GM21381 (cell line): ENCODE data around the gene TNXB.
"Not testable (repeated sequence)": the region's sequence is repeated elsewhere in the genome, so short reads cannot be mapped to it uniquely, and the experiment has no call there.

ENCODE experiments used
- ATAC-seq: cut with Tn5 transposase; IDR thresholded peaks from one replicate; pipeline ENCODE4 v1.9.1; 2021; ENCODE audit warnings: mild to moderate bottlenecking, moderate library complexity; ENCODE audit not compliant: unreplicated experiment

TNXB gene

DNA sequence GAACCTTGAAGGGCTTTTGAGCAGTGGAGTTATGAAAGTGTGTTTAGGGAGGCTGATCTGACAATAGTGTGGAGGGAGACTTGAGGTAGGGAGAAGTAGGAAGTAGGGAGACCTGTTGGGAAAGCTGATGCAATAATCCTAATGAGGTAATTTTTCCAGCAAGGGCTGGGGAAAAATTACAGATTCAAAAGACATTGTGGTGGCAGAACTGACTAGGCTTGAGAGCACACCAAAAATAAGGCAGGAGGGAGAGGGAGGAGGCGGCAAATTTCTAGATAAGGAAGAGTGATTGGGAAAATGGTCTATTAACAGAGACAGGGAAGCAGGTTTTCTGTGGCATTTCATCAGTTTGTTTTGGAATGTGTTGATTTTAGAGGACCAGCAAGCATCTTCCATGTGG, 37.1 kb upstream of the TNXB start:
- ATAC-seq, result no peak

DNA sequence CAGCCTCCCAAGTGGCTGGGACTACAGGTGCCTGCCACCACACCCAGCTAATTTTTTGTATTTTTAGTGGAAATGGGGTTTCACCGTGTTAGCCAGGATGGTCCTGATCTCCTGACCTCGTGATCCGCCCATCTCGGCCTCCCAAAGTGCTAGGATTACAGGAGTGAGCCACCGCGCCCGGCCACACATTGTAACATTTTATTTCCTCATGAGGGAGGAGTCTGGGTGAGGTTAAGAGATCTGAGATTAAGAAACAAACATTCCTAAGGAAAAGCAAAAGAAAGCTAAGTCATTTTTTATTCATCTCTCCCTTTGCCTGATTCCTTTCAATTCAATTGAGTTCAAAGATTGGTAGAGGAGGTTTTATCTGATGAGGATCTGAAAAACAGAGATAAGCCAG, 35.1 kb upstream of the TNXB start:
- not testable (repeated sequence) for ATAC-seq

DNA sequence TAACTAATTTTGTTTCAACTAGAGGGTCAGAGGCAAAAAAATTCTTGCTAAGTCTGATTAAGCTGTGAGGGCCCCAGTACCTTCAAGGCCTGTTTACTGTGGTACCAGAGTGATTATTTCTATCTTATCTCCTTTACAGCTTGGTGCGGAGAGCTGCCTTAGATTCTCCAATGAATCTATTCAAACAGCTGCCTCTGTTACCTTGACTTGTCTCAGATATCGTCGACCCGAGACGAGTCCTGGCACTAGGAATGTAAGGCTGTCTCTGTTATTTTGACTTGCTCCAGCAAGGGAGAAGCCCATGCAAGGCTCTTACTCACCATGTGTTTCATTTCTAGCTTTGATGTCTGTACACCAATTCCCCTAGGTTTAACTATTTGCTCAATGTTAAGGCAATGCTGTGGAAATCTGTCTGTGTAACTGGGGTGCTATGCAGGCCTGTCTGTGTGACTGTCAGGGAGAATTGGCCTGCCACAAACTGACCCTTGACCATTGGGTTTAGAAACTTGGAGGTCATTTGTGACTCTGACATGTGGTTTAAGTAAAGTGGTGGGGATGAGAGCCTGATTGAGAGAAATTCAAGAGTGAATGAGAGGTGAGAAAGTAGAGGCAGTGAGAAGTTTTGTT, 31.4 kb upstream of the TNXB start:
- ATAC-seq, result no peak

DNA sequence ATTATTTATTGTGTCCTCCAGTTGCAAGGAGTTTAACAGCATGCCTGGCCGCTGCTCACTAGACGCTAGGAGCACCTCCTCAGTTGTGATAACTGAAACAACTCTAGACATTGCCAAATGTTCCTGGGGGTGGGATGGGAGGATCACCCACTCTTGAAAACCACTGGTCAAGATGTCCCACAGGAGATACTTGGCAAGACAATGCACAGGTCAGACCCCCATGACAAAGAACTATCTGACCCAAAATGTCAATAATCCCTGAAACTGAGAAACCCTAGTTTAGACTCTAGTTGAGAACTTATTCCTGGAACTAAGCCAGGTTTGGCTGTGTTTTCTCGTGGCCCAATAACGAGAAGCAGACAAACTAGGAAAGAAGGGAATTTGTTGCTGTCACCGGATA, 30.5 kb upstream of the TNXB start:
- ATAC-seq, result no peak

DNA sequence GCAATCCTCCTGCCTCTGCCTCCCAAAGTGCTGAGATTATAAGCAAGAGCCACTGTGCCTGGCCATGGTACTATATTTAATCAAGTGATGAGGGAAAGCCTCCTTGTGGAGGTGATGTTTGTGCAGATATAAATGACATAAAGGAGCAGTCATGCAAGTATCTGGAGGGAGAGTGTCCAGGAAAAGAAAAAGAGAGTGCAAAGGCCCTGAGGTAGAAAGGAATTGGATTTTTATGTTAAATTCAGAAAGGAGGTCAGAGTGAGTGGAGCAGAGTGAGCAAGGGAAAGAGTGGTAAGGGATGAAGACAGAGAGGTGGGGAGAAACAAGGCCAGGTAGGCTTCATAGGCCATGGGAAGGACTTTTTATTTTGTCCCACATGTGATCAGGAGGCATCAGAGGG, 28.3 kb upstream of the TNXB start:
- no peak for ATAC-seq

DNA sequence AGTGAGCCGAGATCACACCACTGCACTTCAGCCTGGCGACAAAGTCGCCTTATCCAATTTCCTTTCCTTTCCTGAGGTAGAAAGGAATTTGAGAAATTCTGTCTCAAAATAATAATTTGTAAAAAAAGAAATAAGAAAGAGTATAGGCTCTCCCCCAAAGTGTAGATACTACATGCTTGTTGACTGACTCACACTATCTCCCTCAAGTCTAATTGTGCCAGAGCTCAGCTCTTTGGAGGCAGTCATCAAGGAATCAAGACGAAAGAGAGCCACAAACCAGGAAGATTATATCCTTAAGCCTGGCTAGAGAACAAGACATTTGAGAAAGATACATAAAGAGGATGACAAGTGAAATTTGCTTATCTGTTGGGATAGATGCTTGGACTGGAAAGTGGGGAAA, 24.6 kb upstream of the TNXB start:
- ATAC-seq, result no peak

DNA sequence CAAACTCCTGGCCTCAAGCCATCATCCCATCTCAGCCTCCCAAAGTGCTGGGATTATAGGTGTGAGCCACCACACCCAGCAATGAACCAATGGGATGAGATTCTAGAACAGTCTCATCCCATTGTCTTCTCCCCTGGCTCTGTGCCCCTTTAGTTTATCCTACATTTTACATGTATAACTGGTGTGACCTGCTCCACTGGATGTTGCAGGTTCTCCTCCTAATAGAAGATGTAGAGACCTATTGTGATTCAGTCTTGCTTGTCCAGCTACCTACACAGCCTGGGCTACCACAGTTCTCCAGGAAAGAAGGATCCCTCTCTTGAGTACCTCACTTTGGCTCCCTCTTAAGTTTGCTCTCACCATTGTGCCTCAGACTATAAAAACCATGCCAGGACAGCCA, 23.0 kb upstream of the TNXB start:
- ATAC-seq, result no peak

DNA sequence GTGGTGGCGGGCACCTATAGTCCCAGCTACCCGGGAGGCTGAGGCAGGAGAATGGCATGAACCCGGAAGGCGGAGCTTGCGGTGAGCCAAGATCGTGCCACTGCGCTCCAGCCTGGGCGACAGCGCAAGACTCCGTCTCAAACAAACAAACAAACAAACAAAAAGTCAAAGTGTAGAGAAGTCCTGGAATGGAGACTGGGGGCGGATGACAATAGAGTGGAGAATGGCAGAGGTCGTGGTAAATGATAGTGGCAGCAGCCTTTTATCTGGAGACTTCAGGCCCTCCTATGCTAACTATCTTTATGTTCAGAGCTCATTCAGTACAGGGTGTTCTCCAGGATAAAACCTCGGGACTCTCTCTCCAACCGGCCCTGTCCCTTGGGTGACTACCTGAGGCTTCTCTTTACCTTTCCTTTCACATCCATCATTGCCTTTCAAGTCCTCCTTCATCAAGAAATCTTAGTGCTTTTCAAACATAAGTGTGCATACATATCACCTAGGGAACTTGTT, 22.4 kb upstream of the TNXB start:
- ATAC-seq, result no peak

DNA sequence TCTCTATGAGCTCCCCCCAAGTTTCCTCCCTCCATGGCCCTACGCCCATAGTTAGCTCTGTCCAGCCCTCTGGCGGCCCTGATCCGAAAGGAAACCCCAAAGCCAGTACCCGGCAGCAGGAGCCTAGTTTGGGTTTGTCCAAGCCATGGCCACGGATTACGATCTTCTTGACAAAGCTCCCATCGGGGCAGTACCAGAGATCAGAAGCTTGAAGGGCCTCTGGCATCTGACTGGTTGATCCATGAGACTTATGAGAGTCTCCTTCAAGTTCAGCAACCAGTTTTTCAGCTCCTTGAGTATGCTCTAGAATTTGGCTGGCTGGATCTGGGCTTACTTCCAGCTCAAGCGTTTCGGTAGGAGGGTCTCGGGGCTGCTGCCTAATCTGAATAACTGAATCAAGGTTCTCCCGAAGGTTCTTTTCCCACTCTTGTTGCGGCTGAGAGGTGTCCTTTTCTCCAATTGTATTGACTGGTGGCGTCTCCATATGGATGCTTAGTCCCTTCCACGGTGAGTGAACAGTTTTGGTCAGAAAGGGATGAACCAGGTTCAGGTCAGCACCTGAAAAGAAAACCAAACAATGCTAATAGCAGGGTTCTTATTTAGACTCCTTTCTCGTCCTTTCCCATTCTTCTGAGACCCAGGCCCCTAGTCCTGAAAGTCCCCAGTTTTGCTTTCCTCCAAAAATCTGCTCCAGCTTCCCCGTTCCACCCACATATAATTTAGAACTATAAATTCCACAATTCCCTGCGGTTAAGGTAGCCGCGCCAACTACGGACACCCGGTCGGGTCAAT, 20.4 kb upstream of the TNXB start:
- peak; percentile 19 for ATAC-seq

DNA sequence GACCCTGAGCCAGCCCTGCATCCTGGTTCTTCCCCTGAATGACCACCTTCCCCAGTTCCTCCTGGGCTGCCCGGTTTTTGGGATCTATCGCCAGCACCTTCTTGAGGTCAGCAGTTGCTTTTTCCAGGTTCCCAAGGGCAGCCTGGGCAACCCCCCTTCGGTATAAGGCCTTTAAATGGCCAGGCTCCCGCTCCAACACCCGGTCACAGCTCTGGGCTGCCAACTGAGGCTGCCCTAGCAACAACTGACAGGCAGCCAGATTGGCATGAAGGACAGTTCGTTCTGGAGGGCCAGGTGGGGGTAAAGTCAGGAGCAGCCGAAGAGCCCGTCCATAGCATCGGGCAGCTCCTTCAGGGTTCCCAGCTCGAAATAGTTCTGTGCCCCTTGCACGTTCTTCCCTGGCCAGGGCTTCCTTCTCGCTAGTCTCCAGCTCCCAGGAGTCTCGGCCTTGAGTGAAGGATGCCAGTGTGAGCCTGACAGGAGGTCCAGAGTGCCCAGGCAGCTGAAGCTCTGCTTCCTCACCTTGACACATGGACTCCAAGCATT, 19.7 kb upstream of the TNXB start:
- ATAC-seq, result no peak

DNA sequence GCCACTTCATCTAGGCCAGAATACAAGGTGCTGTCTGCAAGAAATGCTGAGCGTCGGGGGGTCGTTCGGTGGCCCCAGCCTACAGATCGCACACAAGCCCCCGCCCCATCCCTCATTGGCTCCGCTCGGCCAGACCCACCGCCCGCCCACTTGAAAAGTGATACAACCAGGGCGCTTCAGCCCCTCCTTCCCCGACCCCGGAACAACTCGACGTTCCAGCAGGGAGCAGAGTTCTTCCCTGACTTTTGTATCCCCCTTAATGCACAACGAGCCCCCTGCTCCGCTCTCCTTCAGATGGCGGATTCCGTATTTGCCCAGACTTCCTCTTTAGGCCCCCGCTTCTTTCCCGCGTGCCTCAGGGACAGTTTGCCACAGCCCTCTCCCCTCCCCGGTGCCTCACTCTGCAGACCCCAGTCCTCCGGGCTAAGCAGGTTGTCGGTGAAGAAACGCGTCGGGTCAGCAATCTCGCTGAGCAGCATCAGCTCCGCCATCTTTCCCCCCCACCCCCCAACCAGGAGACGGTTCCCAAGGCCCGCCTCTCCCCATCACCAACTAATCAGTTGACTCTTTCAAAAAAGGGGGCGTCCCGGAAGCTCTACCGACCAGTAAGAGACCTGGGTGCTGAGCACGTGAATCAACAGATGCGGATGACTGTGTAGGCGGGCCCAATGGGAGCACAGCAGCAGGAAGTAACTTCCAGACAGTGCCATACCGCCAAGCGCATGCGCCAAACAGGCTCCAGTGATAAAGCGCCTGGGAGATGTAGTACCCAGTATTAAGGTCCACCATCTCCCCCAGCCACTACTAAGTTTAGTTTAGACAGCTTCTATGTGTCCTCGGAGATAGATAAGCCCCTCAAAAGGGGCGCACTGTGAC, 18.8 kb upstream of the TNXB start, which contains the start of gene ATF6B:
ATF6B (minus strand) TSS at position 530 of the 876 bp plus-strand sequence; CDS start at position 491, 39 bp downstream.
- peak; percentile 85 for ATAC-seq

DNA sequence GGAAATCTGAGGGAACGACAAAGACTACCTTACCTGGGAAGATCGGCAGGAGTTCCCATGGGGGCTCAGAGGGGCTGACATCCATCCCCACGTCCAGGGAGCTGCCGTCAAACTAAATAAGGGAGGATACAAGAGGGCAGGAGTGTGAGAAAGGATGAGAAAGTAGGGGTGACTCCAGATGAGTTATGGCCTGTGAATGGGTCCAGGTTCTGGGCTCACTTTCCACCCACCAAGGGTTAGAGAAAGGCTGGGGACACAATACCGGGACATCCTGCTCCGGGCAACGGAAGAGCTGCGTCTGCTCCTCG, 18.2 kb upstream of the TNXB start:
- ATAC-seq, result no peak

DNA sequence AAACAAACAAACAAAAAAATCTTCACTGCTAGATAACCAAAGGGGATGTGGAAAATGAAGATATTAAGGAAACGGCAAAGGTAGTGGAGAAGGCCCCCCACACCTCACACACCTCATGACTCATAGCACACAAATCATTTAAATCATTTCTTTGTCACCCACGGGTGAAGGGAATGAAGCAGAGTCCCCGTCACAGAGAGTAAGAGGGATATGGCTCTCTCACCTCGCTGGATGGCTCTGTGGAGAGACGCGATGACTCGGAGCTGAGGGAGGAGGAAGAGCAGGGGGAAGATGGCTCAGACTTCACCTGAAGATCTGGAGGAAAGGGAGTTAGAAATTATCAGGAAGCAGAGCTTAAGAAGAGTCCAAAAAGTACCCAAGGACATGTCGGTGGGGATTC, 17.7 kb upstream of the TNXB start:
- no peak for ATAC-seq

DNA sequence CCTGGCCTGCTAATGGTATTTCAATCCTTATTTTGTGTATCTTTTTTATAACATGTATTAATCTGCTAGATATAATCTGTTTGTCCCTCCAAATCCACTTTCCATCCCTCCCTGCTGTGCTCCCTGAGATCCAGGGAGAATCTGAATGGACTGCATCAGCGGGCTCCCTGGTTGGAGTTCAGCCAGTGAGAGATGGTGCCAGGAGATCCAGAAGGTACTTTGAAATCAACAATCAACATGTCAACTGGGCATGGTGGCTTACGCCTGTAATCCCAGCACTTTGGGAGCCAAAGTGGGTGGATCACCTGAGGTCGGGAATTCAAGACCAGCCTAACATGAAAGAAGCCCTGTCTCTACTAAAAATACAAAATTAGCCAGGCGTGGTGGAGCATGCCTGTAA, 14.5 kb upstream of the TNXB start:
- no peak for ATAC-seq

DNA sequence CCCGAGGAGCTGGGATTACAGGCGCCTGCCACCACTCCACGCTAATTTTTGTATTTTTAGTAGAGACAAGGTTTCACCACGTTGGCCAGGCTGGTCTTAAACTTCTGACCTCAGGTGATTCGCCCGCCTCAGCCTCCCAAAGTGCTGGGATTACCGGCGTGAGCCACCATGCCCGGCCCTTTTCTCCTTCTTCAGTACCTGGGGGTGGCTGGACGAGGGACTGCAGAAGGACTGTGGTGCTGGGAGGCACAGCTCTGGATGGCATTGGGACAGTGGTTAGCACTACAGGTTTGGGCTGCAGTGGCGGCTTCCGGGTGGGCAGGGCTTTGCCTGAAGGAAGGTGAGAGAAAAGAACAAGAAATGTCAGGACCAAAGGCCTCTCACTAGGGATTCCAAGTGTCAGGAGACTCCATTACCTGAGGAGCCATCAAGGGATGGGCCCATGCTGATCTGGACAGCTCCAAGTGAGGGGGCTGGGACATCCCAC, 11.5 kb upstream of the TNXB start:
- no peak for ATAC-seq

DNA sequence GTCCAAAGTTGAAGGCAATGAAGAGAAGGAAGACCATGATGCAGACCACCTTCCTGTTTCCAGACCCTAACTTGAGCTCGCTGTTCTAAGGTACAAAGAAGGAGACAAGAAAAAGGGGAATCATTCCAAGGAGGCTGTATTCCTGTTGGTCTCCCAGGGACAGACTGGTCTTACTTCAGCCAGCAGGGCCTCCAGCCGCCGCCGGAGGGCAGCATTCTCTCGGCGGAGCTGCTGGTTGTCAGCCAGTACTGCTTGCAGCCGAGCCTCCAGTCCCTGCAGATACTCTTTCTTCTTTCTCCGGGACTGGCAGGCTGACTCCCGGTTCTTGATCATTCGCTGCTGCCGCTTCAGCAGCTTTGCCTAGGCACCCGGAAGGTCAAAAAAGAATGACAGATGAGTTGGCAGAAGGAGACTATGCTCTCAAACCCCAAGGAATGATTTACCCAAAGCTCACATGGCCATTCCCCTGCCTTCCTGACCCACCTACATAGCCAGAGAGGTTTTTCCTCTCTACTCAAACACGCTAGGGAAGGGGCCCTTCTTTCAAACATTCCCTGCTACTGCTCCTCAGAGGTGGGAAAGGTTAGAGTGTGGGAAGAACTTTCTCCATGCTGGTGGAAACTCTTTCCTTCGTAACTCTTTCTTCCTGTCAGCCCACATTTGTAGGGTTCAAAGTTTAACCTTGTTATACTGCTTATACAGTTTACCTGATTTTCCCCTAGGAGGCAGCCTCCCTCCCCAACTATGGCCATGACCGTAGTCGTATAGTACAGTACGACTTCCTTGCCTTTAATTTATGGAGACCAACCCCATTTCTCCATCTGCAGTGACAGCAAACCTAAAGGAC, 9.9 kb upstream of the TNXB start:
- ATAC-seq, result no peak

DNA sequence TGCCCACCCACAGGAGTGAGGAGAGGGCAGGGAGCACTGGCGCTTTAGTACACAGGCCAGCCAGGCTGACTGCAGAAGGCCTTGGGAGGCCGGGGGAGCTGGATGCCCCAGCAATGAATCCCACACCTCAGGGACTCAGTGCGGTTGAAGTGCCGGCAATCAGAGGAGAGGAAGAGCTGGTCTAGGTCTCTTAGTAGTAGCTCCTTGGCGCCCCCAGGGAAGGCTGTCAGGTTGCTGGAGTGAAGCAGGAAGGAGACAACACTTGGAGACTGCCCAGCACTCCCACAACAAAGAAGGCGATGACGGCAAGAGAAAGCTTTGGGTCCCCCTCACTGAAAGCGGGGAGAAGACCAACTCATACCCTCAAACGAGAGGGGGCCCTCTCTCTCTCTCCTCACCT, 8.3 kb upstream of the TNXB start:
- no peak for ATAC-seq

DNA sequence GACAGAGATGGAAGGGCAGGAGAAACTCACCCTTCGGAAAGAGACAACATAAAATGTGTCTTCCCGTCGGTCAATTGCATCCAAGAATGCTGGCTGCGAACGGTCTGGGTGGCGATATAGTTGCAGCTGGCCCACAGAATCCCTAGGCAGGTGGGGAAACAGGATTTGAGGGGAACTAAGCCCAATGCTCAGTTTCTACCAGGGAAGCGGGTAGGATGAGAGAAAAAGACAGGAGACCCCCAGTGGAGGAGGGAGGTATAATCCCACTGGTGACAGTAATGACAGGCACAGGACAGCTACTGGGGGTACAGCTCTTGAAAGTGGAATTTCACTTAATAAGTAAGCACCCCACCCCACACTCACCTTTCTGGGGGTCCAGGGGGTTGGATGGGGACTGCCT, 7.5 kb upstream of the TNXB start:
- ATAC-seq, result no peak

DNA sequence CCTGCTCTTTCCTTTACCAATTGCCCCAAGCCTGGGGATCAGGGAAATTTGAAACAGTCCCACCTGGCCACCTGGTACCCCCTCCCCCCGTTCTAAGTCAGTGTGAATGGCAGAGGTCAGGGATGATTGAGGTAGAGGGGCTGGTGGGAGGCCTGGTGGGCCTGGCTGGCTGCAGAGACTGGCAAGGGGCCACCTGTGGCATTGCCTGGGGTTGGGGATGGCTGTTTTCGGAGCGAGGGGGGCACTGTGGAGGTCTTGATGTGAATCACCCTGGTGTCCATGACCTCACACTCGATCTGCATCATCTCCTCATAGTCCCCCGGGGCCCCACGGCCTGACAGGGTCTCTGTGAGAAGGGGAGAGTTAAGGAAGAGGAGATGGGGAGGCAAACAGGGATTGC, 6.5 kb upstream of the TNXB start:
- no peak for ATAC-seq

DNA sequence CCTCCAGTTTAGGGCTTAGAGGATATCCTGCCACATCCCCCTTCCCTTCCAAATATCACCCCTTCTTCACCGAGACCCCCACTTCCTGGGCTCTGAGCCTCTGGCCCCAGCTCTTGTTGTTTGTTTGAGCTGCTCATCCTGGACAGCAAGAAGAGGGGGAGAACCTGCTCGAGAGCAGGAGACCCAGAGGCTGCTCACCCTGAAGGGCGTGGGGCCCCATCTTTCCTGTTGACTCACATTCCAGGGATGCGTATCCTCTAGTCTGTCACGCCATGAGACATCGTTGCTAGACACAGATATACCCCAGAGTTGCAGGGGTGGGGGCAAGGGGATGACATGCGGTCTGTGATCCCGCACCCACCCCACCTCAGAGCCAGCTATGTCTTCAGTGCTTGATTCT, 5.7 kb upstream of the TNXB start:
- no peak for ATAC-seq
